K562 (cell line): ENCODE results near the gene NPIPB2.

Source experiments
- DNMT1 ChIP-seq: fragments of 450-650 bp; IDR thresholded peaks from 2 replicates; pipeline ENCODE4 v1.6.1; 2016; ENCODE audit warnings: antibody characterized with exemption, mild to moderate bottlenecking
- EZH2 ChIP-seq: IDR thresholded peaks from 2 replicates; pipeline ENCODE4 v1.6.1; 2012; ENCODE audit warnings: low read depth, mild to moderate bottlenecking, inconsistent platforms, low read length, borderline replicate concordance
- ZKSCAN8 ChIP-seq: fragments of 200-800 bp; sonication (Bioruptor generic); IDR thresholded peaks from 2 replicates; pipeline ENCODE4 v1.6.1; 2016; ENCODE audit warnings: missing genetic modification characterization, missing compliant biosample characterization

DNA sequence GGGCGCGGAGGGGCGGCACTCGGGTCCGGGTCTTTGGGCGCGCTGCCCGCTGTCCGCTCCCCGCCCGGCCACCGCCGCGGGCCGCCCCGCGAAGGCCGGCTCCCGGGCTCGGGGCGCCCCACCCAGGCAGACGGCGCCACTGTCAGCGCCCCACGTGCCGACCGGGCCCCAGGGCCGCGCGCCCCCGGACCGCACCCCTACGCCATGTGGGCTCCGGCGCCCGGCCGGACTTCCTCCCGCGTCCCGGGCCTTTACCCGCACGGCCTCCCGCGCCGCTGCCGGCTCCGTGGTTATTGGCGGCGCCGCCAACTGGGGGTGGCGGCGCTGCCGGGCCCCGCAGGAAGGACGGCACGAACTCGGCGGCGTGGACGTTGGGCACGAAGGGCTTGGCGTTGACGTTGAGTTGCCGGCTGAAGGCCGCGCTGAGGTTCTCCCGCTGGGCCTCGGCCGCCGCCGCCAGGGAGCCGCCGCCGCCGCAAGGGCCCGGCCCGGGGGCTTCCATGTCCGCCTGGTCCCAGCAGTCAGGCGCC, 26.7 kb downstream of the NPIPB2 start:
- TF ChIP-seq EZH2 (no peak), ZKSCAN8 (CRISPR knock-in tag) (no peak), DNMT1 (no peak)
